HG02642 (cell line): ENCODE measurements around the gene SYCN.

Experiments
- ATAC-seq: cut with Tn5 transposase; IDR thresholded peaks from one replicate; pipeline ENCODE4 v1.9.1; 2021; ENCODE audit warnings: mild to moderate bottlenecking; ENCODE audit not compliant: unreplicated experiment, poor library complexity

Gene SYCN

DNA sequence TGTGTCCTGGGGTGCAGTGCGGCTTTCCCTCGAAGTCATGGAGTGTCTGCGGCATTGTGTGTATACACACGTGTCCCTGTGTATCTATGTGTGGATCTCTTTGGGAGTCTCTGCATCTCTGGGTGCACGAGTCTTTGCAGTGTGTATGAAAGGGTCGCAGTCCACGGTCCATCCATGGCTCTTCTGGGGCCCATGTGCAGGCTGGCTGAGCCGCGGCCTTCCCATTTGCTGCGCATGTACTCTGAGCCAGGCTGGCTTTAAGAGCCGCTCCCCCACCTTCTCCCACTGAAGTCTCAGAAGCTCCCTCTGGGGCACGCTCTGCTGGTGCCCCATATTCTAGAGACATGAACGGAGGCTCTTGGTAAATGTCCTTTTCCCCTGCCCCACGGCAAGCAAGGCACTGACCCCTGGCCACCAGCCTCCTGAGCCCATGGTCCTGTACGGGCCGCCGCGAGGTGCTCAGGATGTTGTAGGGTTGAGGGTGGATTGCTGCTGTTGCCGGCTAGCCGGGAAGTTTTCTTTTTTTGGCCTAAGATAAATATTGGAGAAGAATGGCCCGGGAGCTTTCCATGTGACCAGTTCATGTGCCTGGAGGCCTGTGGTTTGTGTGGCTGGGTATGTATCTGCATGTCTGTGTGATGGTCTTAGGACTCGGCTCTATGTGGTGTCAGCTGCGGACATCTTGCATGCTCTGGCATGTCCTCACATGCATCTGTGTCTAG, 46.6 kb downstream of the SYCN start:
- no peak for ATAC-seq

DNA sequence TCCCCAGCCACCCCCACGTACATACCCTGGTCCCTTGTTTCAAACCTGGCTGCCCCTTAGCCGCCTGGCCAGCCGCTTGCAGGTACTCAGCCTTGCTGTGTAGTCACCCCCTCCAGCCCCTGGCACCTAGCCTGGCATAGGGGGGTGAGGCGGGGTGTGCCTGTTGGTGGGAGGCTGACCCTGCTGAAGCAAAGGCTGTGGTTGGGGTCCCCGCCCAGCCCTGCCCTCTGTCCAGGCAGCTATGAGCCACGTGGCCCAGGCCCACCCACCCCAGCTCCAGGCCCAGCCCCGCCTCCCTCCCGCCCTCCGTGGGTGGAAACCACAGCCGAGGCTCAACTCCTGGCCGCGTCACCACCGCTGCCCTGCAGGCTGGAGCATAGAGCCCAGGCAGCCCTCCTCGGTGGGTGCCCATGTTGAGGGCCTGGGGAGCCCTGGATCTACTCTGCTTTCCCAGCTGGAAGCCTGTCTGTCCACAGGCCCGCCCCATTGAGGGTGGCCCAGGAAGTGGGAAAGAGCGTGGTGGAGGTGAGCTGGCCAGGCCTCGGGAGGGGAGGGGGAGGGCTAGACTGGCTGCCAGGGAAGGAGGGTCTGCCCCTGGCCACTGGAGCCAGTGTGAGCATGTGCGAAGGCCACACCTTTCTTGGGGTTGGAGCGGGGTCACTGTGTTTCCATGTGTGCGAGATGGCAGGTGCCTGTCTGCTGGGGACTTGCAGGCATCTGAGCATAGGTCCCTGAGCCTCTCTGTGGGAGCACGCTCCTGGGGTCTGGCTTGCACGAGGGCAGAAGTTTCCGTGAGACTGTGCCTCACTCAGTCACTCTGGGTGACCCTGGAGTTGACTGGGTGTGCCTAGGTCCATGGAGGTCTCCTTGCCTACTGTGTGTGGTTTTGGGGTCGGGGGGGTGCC, 47.5 kb downstream of the SYCN start:
- ATAC-seq = no peak

GRCh38 chr19:39155741-39156140, 48.3 kb downstream of the SYCN start:
- no peak for ATAC-seq

DNA sequence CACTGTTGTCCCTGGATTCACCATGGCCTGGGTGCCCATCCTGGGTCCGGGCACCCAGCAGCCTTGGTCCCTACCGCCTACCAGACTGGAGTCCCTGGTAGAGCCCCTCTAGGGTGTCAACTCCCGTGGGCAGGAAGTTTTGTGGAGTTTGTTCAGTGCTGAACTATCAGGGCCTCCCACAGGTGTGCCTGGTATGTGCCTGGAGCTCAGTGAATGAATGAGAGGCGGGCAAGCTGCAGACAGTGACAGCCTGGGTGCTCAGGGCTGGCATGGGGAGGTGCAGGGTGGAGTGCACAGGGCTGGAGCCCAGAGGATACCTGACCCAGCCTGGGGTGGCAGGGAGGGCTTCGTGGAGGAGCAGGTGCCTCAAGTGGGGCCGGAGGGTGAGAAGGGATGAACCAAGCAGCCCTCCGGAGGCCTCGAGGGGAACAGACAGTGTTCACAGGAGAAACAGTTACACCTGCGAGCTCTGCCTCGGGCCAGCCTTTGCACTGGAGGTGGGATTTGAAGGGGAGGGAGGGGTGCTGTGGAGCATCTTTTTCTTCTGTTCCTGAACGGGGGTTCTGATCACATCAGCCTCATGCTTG, 48.9 kb downstream of the SYCN start:
- ATAC-seq = no peak

- no peak for ATAC-seq
Observed at GRCh38 chr19:39154629-39155100, 49.4 kb downstream of the SYCN start.

- no peak for ATAC-seq
Observed at GRCh38 chr19:39154100-39154628, 49.9 kb downstream of the SYCN start.
